Ovary (tissue), 9 donors: Measurements from ENCODE around the gene SPATA18. TPM values are rescaled to one million over a fixed set of nuclear protein-coding genes. Genes with fewer than 3 reads are reported as not detected.

Experiments
- DNase-seq, 5 donors: peaks; one replicate each; pipeline ENCODE4 v3.0.0-alpha.2; 2019 to 2020
- H3K27ac ChIP-seq, 2 donors: fragments of 200-600 bp; one replicate each; pipeline versions ENCODE4 v1.5.1 to v1.8.0; 2019 to 2022
- H3K27me3 ChIP-seq: fragments of 200-600 bp; one replicate; pipeline ENCODE4 v1.8.0; 2022
- H3K36me3 ChIP-seq: fragments of 200-600 bp; sonication (generic); one replicate; pipeline ENCODE4 v1.5.1; 2019
- H3K4me1 ChIP-seq: one replicate; pipeline ENCODE4 v1.8.1; 2013; ENCODE audit warnings: mild to moderate bottlenecking, moderate library complexity; ENCODE audit not compliant: insufficient read depth
- H3K4me3 ChIP-seq: fragments of 200-600 bp; sonication (generic); one replicate; pipeline ENCODE4 v1.5.1; 2017
- H3K9me3 ChIP-seq, 2 donors: fragments of 200-600 bp in 1 of 2; sonication (generic) in 1 of 2; one replicate each; pipeline versions ENCODE4 v1.5.1 to v1.8.1; 2013 to 2019; ENCODE audit warnings: mild to moderate bottlenecking in 1 of 2, moderate library complexity in 1 of 2
- CTCF ChIP-seq, 3 donors: fragments of 450-650 bp in 2 of 3; fragments of 200-600 bp in 1 of 3; IDR thresholded peaks; one replicate each; pipeline versions ENCODE4 v1.5.1 to v1.8.0; 2016 to 2022; ENCODE audit warnings: antibody characterized with exemption in 3 of 3, mild to moderate bottlenecking in 1 of 3
- EP300 ChIP-seq: sonication (generic); formaldehyde crosslinking; IDR thresholded peaks from one replicate; pipeline ENCODE4 v1.6.1; 2017; ENCODE audit warnings: antibody characterized with exemption
- POLR2A ChIP-seq: fragments of 450-650 bp; IDR thresholded peaks from one replicate; pipeline ENCODE4 v1.6.1; 2017; ENCODE audit warnings: antibody characterized with exemption, mild to moderate bottlenecking, moderate library complexity
- WGBS, 3 donors: extraction: QIAGEN DNeasy Blood & Tissue Kit in 1 of 3; methylation state at CpG; one replicate each; pipeline versions ENCODE4 v1.1.5 to v1.1.7; 2013 to 2017; 5-methylcytosine and 5-hydroxymethylcytosine counted together
- intact Hi-C, 4 donors: fragments of 100-400 bp; cut with DNase I; formaldehyde crosslinking; loops; one replicate each; pipeline versions ENCODE4 v1.11.0 to v1.15.1; 2022 to 2023
- polyA plus RNA-seq, 2 donors: library from polyadenylated mRNA; stranded (reverse); fragments of 200-250 nt in 1 of 2; fragments of 350-450 nt in 1 of 2; fragmentation: Illumina TruSeq in 1 of 2; extraction: RNeasy Lipid Tissue Mini Kit (QIAGEN cat#74804) in 1 of 2; gene quantifications; one replicate each; pipeline ENCODE4 v1.2.3, GENCODE V29; 2013 to 2014
- total RNA-seq, 7 donors: library from RNA; depleted of rRNA in 2 of 7; stranded (reverse); fragments of >200 nt in 2 of 7; fragmentation: NEBNext Ultra II Directional in 3 of 7; extraction: Animal tissue kit (Norgen Biotek cat#: 25700) in 3 of 7; gene quantifications; one replicate each; pipeline versions ENCODE4 v1.1.0 to v1.2.4, GENCODE V29; 2016 to 2023
- donor health status: DM: no; HTN: no; CAD: no; lungs with moderate emphysema.
- donor health status: DM: no; HTN: no; CAD: no.
- donor health status: Bipolar disorder and iron deficiency.
- donor health status: DM: yes; HTN: yes; CAD: no.
- donor health status: DM: no; HTN: no; CAD: no.
- donor health status: DM: yes; HTN: yes; CAD: no.

SPATA18 gene
- total and polyA plus RNA-seq, 9 donors = 0.77 to 40.6 (median 4.8) TPM

GRCh38 chr4:52028970-52029369 is 22.1 kb upstream of the SPATA18 start:
- no peak for DNase-seq
- Histone ChIP-seq H3K4me3 (no peak overlapping the region), H3K27me3 (no peaks in the 10 kb centered on the region), H3K4me1 (no peaks in the 10 kb centered on the region), H3K27ac (no peak overlapping the region), H3K9me3 (no peaks in the 10 kb centered on the region), H3K36me3 (no peaks in the 10 kb centered on the region)
- 66 to 86% (median 69%) methylated on average over 1 of the region's 1 CpG for WGBS, 3 donors
- intact Hi-C loops = loop anchor here in 1 of 4 donors (10.0 kb wide), 1 partner anchor 134 kb away; no protein-coding TSS in a partner anchor
- TF ChIP-seq POLR2A (no peak), CTCF (IDR thresholded peaks at IDR 0.05) (no peak), EP300 (no peak)

GRCh38 chr4:52032005-52032404 is 19.1 kb upstream of the SPATA18 start:
- no peaks in the 10 kb centered on the region for H3K27me3 ChIP-seq
- no peak overlapping the region for H3K4me3 ChIP-seq
- intact Hi-C loops = loop anchor here in 2 of 4 donors (10.0 kb wide), 2 partner anchors 137 to 187 kb away; partner anchors contain the start of gene DCUN1D4 (in 1 of the 2)
- TF ChIP-seq CTCF (IDR thresholded peaks at IDR 0.05) (no peak), POLR2A (no peak), EP300 (no peak)
- no peak overlapping the region for H3K27ac ChIP-seq
- DNase-seq = no peak
- H3K4me1 ChIP-seq = peaks cover 9% of the 10 kb centered on the region
- no peaks in the 10 kb centered on the region for H3K36me3 ChIP-seq
- H3K9me3 ChIP-seq = no peaks in the 10 kb centered on the region
- 86 to 95% (median 92%) methylated on average over 1 of the region's 1 CpG for WGBS, 3 donors

GRCh38 chr4:52035190-52035589 is 15.9 kb upstream of the SPATA18 start:
- 97 to 100% (median 98%) methylated on average over 2 of the region's 2 CpGs for WGBS, 3 donors
- Histone ChIP-seq H3K4me1 (peaks cover 9% of the 10 kb centered on the region), H3K4me3 (no peak overlapping the region), H3K27ac (no peak overlapping the region), H3K36me3 (no peaks in the 10 kb centered on the region), H3K9me3 (no peaks in the 10 kb centered on the region), H3K27me3 (no peaks in the 10 kb centered on the region)
- intact Hi-C loops = loop anchor here in 2 of 4 donors (10.0 kb wide), 2 partner anchors 140 to 190 kb away; partner anchors contain the start of gene DCUN1D4 (in 1 of the 2)
- DNase-seq = no peak
- TF ChIP-seq EP300 = no peak
- no peak for TF ChIP-seq CTCF (IDR thresholded peaks at IDR 0.05)
- TF ChIP-seq POLR2A = no peak

GRCh38 chr4:52036886-52037530 is 14.1 kb upstream of the SPATA18 start:
- intact Hi-C loops = loop anchor here in 2 of 4 donors (10.0 kb wide), 2 partner anchors 142 to 192 kb away; partner anchors contain the start of gene DCUN1D4 (in 1 of the 2)
- no peaks in the 10 kb centered on the region for H3K9me3 ChIP-seq
- no peak for DNase-seq
- no peaks in the 10 kb centered on the region for H3K27me3 ChIP-seq
- peak overlapping the region in 1 of 2 donors; percentile 77 for H3K27ac ChIP-seq
- peak overlapping the region; percentile 76 for H3K4me3 ChIP-seq
- no peaks in the 10 kb centered on the region for H3K36me3 ChIP-seq
- TF ChIP-seq POLR2A (no peak), CTCF (IDR thresholded peaks at IDR 0.05) (no peak), EP300 (no peak)
- WGBS, 3 donors = 13 to 20% (median 16%) methylated on average over 7 of the region's 7 CpGs
- peaks cover 9% of the 10 kb centered on the region for H3K4me1 ChIP-seq
